Stimulated activated CD8-positive, alpha-beta memory T cell treated with anti-CD3 and anti-CD28 coated beads, Interleukin-7, amount 100 ng/mL, for 1 hour (primary cell): ENCODE measurements around the gene FUZ.
"Not testable (repeated sequence)": the region's sequence is repeated elsewhere in the genome, so short reads cannot be mapped to it uniquely, and the experiment has no call there.

ENCODE experiments used
- DNase-seq, 2 donors: peaks; one replicate each; pipeline ENCODE4 v3.0.0-alpha.2; 2020; ENCODE audit warnings: low read depth in 2 of 2

FUZ gene

GRCh38 chr19:49830766-49831165 is 17.7 kb upstream of the FUZ start:
- DNase-seq: no peak

GRCh38 chr19:49829721-49830120 is 16.6 kb upstream of the FUZ start:
- no peak for DNase-seq

DNA sequence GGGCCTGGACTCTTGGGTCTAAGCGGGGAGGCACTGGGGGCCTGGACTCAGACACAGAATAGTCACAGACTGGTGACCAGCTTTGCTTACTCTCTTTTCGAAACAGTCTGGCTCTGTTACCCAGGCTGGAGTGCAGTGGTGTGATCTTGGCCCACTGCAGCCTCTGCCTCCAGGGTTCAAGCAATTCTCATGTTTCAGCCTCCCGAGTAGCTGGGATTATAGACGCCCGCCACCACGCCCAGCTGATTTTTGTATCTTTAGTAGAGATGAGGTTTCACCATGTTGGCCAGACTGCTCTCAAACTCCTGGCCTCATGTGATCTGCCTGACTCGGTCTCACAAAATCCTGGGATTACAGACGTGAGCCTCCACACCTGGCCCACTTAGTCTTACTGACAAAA is 16.1 kb upstream of the FUZ start:
- DNase-seq: no peak

DNA sequence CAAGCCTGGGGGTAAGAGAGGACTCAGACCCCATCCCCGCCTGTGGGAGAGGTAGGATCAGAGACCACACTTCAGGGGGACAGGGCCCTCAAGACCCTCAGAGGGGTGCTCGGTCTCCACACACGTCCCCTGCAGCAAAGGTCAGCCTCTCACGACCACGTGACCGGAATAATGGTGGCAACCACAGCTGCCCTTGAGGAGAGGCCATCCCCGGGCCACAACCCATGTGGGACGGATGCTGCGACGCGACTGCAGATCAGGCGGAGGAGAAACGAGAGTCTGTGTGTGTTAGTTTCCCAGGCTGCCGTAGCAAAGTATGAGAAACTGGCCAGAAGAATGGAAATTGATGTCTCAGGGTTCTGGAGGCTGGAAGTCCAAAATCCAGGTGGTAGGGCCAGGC is 13.9 kb upstream of the FUZ start:
- DNase-seq: no peak

DNA sequence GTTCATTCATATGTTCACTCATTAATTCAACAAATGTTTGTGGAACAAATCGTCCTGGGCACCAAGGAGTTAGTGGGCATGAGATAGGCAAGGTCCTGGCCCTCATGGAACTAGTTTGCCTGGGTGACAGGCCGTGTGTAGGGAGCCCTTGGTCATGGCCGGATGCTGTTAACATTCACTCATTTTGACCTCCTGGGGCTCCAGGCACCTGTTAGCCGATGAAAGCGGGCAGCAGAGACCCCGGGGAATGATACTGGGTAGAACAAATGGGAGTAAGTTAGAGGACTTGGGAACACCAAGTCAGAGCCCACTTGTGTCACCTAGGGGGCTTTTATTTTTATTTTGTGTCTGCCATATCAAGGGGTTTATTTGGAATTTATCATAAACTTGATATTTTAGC is 11.6 kb upstream of the FUZ start:
- DNase-seq: no peak

- DNase-seq: no peak
These were observed 10.4 kb upstream of the FUZ start for GRCh38 chr19:49823472-49823871.

GRCh38 chr19:49820125-49820524 is 7.0 kb upstream of the FUZ start:
- DNase-seq: no peak

DNA sequence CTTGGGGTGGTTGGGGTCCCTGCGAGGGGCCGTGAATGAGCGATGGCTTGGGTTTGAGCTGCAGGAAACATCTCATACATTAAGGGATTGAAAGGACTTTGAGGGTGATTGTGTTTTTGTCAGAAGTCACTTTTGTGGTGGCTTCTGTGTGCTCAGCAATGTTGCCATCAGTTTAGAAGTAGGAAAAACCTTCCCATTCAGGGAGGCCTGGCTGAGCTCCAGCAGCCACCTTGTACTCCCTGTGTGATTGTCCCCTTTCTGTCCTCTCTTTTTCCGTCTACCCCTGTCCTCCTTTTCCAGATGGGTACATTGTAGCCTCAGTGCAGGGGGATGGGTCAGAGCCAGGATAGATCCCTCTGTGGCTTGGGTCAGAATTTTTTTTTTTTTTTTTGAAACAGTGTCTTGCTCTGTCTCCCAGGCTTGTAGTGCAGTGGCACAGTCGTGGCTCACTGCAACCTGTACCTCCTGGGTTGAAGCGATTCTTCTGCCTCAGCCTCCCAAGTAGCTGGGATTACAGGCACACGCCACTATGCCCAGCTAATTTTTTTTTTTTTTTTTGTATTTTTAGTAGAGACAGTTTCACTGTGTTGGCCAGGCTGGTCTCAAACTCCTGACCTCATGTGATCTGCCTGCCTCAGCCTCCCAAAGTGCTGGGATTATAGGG is 6.5 kb upstream of the FUZ start:
- DNase-seq: not testable (repeated sequence)

- DNase-seq: no peak
These were observed 5.7 kb upstream of the FUZ start for GRCh38 chr19:49818649-49819370.

DNA sequence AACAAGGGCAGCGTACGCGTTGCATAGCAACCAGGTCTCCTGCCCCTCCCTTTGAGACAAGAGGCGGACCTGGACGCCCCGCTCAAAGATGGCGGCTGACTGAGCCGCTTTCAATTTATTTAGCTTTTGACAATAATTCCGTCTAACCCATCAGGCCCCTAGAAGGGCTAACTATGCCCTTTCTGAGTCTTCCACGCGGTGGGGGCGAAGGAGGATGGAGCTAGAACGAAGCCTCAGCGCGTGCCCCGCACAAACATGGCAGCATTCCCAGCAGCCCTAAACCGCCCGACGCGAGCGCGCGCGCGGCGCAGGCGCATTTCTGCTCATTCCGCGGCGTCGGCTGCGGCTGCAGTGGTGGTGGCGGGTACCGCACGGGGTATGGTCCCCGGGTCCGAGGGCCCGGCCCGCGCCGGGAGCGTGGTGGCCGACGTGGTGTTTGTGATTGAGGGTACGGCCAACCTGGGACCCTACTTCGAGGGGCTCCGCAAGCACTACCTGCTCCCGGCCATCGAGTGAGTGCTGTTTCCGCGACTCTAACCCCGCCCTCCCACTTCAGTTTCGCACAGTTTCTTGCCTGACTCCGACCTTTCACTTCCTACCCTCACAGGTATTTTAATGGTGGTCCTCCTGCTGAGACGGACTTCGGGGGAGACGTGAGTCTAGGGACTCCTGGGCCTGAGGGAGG is 5.0 kb upstream of the FUZ start, which contains the start of gene MED25:
Gene MED25, plus strand, starts transcription at position 326 of the 685 bp plus-strand sequence. Its CDS starts 53 bp downstream, at position 379.
- peak; percentile 73 to 75 for DNase-seq

DNA sequence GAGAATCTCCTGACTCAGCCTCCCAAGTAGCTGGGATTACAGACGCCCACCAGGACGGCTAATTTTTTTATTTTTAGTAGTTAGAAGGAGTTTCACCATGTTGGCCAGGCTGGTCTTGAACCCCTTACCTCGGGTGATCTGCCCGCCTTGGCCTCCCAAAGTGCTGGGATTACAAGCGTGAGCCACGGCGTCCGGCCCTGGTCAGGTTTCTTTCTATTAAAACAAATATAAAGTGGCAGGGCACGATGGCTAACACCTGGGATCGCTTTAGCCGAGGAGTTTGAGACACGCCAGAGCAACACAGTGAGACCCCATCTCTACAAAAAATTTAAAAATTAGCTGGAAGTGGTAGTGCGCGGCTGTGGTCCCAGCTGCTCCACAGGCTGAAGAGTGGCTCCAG is 3.5 kb upstream of the FUZ start:
- no peak for DNase-seq

DNA sequence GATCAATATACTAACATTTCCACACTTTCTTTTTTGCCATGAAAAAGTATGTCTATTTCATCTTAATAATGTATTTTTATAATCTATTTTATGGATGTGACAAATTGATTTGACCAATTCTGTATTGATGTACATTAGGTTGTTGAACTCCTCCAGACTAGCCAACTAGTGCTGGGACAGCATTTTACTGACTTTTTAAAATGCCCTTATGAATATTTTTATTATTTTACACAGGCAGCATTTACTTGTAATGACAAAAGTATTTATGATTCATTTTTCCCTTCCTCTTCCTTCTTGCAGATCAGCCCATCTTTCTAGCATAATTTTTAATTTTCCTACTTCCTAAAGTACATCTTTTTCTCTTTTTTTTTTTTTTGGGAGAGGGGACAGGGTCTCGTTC is 918 bp upstream of the FUZ start:
- no peak for DNase-seq

DNA sequence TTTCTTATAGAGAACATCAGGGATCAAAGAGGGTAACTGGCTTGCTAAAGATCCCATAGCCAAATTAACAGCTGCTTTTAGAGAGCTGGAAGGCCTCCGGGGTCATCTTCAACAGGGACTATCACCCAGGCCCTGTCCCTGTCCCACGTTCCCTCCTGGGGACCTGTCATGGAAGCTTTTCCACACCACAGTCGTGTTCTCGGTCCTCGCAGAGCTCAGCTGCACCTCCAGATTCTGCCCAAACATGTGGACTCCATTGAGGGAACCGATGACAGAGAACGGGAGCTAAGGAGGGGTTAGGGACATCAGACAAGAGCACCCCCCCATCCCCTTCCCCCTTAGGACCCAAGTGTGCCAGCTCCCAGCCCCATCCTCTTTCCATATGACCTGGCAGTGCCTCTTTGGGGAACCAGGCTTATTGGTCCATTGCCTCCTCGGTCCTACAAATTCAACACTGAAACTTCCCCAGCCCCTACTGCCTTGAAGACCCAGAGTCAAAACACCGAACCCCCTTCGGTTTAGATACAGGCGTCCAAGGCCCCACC is 568 bp downstream of the FUZ start:
- no peak for DNase-seq

GRCh38 chr19:49811328-49811727 is 1.8 kb downstream of the FUZ start:
- DNase-seq: no peak

GRCh38 chr19:49809941-49810389 is 3.1 kb downstream of the FUZ start:
- DNase-seq: no peak

- no peak for DNase-seq
These were observed 3.7 kb downstream of the FUZ start for GRCh38 chr19:49809160-49809940.

DNA sequence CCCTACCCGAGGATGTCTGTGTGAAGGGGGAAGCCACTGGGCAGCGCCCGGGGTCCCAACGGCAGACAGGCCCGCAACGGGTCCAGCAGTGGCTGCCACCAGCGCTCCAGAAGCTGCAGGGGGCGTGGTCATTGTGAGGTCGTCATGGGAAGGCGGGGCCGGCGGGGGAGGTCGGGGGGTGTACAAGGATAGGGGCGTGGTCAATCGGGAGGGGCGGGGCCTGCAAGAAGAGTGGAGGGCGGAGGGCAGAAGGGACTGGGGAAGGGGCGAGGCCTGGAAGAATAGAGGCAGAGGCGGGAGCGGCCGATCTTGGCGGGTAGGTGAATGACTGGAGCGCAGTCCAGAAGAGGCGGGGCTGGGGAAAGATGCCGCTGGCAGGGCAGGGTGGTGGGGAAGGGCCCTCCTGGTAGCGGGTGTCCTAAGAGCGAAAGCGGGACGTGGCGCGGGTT is 4.4 kb downstream of the FUZ start:
- DNase-seq: peak; percentile 61 to 73

GRCh38 chr19:49807904-49808675 is 5.0 kb downstream of the FUZ start:
- no peak for DNase-seq

DNA sequence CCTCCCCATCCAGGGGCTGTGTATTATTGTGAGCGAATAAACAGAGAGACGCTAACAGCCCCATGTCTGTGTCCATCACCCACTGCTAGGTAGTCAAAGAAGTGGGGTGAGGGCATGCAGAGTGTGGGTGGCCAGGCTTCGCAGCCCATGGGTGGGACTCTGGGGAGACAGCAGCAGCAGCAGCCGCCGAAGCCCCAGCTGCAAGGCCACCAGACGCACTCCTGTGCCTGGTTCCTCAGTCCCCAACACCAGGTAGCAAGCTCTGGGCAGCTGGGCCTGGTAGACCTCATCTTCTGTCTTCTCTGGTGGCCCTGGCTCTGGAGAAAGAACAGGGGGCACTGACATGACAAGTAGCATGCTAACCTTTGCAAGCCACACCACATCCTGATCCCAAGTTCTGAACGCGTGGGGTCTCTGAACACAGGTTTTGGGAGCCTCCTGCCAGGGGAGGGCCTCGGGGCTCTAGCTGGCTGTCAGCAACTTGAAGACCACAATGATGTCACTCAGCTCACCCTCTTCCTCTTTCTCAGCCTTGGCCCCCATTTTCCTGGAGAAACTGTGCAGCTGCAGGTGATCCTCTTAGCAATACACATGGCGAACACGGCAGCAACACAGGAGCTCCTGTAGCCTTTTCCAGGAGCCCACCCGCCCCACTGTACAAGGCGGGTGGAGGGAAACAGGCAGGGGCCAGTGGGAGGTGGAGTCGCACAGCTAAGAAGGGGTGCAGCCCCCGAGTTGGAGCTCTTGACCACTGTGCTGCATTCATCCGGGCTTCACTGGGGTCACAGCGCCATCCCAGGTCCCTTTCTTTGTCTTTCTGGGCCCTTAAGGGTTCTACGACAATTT is 5.8 kb downstream of the FUZ start:
- DNase-seq: no peak

DNA sequence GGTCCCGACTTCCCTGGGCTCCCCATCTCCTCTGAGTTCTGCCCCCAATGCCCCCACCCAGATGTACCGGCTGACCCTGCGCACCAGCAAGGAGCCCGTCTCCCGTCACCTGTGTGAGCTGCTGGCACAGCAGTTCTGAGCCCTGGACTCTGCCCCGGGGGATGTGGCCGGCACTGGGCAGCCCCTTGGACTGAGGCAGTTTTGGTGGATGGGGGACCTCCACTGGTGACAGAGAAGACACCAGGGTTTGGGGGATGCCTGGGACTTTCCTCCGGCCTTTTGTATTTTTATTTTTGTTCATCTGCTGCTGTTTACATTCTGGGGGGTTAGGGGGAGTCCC is 6.5 kb downstream of the FUZ start:
- DNase-seq: no peak
